HL-60/S4 (cell line): Measurements from ENCODE around the gene BCAS3.

Experiments
- in situ Hi-C: fragments of 300-500 bp; cut with MboI; formaldehyde crosslinking; loops from 2 replicates; pipeline ENCODE4 v1.14.3; 2022; ENCODE audit warnings: low sequenced_read_pairs

The BCAS3 gene

DNA sequence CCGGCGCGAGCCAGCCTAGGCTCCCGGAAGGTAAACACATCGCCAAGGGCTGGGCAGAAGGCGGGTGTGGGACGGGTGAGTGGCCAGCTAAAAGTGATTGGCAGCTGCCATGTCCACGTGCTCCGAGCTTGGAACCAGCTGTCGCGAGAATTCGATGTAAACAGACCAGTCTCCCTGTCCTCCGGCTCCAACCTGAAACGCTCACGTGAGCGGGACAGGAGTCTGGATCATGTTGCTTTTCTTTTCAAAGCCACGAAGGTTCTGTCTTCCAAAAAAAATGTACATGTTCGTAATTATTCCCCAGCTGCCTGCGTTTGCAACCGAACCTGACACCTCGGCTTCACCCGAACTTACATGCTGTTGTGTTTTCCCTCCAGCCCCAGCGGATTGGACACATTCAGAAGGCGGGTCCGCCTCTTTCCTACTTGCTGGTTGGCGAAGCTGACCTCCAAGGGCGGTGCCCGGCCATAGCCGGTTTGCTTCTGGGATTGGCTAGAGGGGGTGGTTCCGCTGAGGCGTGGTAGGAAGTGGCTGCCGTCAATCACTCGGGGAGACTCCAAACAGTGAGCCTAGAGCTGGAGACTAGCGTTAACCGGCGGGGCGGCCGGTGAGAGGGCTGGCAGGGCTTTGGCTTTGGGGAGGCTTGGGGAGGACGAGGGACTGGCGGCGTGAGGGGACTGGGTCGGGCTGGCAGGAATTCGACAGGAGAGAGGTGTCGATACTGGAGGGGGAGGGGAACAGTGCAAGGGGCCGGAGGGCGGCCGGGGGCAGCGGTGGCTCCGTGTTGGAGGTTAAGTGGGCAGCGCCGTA, at the start of gene BCAS3:
Gene BCAS3 (plus strand): TSS at position 544 of the 810 bp plus-strand sequence.
- in situ Hi-C loops, result no loop called here

DNA sequence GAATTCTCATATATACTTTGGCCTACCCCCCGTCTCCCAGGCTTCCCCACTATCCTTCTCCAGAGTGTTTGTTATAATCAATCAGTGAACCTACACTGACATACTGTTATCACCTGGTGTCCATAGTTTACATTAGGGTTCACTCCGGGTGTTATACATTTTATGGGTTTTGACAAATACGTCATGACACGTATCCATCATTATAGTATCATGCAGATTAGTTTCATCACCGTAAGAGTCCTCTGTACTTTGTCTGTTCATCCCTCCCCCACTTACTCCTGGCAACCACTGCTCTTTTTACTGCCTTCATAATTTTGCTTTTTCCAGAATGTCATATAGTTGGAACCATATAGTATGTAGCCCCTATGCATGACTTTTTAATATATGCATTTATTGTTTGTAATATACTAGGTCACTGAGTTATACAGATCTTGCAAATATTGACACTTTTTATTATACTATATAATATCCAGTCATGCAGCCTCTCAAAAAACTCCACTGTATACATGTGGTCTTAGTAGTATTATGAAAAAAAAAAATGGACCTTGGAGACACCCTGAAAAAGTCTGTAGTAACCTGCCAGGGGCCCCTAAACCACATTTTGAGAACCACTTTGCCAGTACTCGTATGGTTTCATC, 49.3 kb upstream of the BCAS3 start:
- in situ Hi-C loops, result loop anchor here (25.0 kb wide), 1 partner anchor 491 kb away; the partner anchor contains the start of gene CA4

DNA sequence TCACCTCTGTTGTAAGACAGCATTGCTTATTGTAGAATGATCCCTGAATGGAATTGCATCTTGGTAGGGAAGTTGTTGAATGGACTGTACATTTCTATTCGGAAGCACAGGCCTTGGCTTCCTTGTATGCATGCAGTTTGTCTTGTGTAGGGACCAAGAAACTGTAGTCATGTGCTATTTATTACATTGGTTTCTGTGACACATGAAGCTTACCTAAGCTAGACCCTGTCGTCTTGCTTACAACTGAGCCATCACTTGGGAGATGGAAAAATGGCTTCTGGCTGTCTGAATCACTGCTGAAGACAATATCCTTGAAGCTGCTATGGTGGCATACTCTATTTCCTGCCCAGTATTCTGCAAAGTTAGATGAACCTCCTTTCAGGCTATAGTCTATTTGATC, 48.5 kb upstream of the BCAS3 start:
- in situ Hi-C loops, result loop anchor here (25.0 kb wide), 1 partner anchor 492 kb away; the partner anchor contains the start of gene CA4

DNA sequence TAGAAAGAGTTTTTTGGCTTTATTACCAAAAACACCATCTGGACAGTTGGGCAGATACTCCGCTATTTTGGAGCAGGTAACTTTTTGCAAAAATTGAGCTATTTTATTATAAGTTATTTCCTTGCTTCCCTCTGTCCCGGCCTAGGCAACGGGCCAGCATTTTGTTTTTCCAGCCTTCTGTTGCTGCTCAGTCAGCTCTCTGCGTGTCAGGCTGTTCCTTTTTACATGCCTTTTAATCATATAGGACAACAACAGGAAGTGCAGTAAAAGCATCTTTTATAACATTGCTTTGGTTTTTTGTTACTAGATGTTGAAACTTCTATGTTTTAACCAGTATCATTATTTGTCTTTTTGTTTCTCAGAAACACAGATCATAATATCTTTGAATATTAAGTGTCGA, 47.3 kb upstream of the BCAS3 start:
- in situ Hi-C loops, result loop anchor here (25.0 kb wide), 1 partner anchor 493 kb away; the partner anchor contains the start of gene CA4

DNA sequence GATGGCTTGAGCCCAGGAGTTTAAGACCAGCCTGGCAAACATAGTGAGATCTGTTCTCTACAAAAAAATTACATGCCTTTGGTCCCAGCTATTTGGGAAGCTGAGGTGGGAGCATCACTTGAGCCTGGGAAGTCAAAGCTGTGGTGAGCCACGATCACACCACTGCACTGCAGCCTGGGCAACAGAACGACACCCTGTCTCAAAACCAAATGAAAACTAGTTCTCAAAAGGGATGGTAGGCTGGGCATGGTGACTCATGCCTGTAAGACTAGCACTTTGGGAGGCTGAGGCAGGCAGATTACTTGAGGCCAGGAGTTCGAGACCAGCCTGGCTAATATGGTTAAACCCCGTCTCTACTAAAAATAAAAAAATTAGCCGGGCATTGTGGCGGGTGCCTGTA, 46.5 kb upstream of the BCAS3 start:
- in situ Hi-C loops, result loop anchor here (25.0 kb wide), 1 partner anchor 494 kb away; the partner anchor contains the start of gene CA4

DNA sequence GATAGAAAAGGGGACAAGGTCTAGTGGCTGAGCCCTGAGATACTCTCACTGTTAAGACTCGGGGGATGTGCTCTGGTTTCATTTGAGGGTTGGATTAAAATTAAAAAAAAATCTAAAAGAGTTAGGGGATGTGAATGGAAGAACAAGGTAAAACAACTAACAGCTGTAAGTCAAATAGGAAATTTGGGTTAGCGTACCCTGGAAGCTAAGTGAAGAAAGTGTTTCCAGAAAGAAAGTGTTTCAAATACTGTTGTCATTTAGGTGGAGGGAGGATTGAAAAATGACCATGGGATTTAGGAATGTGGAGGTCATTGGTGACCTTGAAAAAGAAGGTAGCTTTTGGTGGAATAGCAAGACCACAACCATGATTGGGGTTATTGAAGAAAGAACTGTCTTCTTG, 40.0 kb upstream of the BCAS3 start:
- in situ Hi-C loops, result loop anchor here (25.0 kb wide), 1 partner anchor 500 kb away; the partner anchor contains the start of gene CA4

DNA sequence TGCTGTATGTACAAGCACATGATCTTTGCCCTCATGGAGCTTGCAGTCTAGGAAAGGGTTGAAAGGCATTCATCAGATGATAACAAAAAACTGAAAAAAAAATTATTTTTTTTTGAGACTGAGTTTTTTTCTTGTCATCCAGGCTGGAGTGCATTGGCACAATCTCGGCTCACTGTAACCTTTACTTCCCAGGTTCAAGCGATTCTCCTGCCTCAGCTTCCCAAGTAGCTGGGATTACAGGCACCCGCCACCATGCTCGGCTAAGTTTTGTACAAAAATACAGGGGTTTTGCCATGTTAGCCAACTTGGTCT, 38.7 kb upstream of the BCAS3 start:
- in situ Hi-C loops, result loop anchor here (25.0 kb wide), 1 partner anchor 502 kb away; the partner anchor contains the start of gene CA4

DNA sequence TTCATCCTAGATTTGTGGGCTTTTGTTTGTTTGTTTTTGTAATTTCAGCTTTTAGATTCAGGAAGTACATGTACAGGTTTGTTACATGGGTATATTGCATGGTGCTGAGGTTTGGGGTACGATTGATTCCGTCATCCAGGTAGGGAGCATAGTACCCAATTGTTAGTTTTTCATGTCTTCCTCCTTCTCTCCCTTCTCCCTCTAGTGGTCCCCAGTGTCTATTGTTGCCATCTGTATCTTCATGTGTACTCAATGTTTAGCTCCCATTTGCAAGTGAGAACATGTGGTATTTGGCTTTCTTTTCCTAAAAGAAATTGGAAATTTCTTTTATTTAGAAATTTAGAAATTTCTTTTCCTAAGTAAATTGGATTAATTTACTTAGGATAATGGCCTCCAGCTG, 37.1 kb upstream of the BCAS3 start:
- in situ Hi-C loops, result loop anchor here (10.0 to 25.0 kb wide), 2 partner anchors 216 to 503 kb away; partner anchors contain the start of genes CA4 and CHCT1

DNA sequence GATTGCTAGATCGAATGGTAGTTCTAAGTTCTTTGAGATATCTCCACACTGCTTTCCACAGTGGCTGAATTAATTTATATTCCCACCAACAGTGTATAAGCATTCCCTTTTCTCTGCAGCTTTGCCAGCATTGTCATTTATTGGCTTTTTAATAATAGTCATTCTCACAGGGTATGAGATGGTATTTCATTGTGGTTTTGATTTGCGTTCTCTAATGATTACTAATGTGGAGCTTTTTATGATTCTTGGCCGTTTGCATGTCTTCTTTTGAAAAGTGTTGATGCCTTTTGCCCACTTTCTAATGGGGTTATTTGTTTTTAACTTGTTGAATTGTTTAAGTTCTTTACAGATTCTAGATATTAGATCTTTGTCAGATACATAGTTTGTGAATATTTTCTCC, 36.5 kb upstream of the BCAS3 start:
- in situ Hi-C loops, result loop anchor here (10.0 to 25.0 kb wide), 2 partner anchors 216 to 504 kb away; partner anchors contain the start of genes CA4 and CHCT1

DNA sequence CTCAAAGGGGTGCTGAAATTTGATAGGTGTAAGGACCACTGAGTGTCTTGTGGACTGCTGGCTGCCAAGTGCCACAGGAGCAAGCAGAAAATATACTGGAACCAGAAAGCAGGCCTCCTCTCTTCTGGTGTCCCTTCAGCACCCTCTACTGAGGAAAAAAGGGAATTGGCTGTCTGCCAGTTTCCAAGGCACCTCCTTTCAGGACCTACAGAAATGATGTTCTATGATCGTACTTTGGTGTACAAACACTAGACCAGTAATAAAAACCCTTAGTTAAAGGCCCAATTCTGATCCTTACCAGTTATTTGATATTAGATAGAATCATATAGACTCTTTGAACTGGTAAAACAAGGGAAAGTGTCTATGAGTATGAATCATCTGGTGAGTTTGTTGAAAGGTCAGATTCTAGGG, 35.8 kb upstream of the BCAS3 start:
- in situ Hi-C loops, result loop anchor here (10.0 to 25.0 kb wide), 2 partner anchors 217 to 505 kb away; partner anchors contain the start of genes CA4 and CHCT1

DNA sequence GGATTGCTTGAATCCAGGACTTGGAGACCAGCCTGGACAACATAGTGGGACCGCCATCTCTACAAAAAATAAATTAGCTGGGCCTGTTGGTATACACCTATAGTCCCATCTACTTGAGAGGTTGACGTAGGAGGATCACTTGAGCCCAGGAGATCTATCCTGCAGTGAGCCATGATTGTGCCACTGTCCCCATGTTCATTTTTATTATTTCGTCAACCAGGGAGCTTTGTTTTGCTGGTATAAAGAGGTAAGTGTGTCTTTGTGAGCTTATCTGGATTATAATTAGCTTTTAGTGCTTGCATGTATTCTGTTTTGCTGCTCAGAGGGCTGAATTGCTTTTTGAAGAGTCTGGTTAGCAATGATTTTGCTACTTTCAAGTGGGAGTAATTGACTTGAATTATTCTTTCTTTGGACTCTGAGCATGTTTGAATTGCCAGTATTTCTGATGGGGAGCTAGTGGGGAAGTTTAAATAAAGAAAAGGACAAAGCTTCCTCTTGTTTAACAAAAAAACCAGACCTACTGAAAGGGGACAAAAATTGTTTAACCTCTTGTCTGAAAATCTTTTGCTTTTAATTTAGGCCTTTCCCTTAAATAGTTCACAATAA, 31.6 kb upstream of the BCAS3 start:
- in situ Hi-C loops, result loop anchor here (10.0 to 25.0 kb wide), 2 partner anchors 221 to 509 kb away; partner anchors contain the start of genes CA4 and CHCT1

DNA sequence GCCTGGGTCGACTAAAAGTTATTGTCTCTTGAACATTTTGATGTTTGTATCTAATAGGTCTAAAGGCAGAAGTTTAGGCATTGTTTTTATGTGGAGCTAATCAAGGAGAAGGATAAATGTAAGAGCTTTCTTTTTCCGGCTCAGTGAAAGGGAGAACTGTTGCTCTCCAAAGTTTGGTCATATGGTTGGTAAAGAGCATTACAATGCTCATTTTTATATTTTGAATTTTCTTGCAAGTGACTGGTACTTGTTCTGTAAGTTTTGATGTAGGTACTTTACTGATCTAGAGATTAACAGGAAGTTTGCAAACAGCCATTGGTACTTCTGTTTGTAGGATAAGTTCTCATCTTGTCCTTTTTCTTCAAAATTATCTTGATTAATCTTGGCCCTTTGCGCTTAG, 30.9 kb upstream of the BCAS3 start:
- in situ Hi-C loops, result loop anchor here (10.0 to 25.0 kb wide), 2 partner anchors 222 to 509 kb away; partner anchors contain the start of genes CA4 and CHCT1

DNA sequence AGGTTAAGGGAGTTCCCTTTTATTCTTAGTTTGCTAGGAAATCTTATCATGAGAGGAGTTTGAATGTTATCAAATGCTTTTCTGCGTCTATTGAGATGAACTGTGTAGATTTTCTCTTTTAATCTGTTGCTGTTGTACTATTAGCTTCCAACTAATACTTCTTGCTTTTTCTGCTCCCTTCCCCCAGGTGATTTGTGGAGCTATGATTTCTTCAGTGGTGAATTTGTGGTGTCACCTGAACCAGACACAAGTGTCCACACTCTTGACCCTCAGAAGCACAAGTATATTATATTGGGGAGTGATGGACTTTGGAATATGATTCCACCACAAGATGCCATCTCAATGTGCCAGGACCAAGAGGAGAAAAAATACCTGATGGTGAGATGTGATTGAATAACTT, 29.9 kb upstream of the BCAS3 start:
- in situ Hi-C loops, result loop anchor here (10.0 to 25.0 kb wide), 2 partner anchors 223 to 510 kb away; partner anchors contain the start of genes CA4 and CHCT1

DNA sequence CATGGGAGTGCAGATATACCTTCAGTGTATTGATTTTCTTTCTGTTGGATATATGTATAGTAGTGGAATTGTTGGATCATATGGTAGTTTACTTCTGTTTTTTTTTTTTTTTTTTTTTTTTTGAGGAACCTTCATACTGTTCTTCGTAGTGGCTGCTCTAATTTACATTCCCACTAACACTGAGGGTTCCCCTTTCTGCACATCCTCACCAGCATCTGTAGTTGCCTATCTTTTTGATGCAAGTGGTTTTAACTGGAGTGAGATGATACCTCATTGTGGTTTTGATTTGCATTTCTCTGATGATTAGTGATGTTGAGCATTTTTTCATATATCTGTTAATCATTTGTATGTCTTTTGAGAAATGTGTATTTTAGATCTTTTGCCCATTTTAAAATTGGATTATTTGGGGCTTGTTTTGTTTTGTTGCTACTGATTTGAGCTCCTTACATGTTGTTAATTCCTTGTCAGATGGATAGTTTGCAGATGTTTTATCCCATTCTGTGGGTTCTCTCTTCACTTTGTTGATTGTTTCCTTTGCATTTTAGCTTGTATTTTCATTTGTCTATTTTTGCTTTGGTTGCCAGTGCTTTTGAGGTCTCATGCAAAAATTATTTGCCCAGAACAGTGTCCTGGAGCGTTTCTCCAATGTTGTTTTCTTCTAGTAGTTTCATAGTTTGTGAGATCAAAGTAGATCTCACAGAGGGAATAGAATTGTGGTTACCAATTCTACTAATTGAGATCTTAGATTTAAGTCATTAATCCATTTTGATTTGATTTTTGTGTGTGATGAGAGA, 25.0 kb upstream of the BCAS3 start:
- in situ Hi-C loops, result no loop called here

DNA sequence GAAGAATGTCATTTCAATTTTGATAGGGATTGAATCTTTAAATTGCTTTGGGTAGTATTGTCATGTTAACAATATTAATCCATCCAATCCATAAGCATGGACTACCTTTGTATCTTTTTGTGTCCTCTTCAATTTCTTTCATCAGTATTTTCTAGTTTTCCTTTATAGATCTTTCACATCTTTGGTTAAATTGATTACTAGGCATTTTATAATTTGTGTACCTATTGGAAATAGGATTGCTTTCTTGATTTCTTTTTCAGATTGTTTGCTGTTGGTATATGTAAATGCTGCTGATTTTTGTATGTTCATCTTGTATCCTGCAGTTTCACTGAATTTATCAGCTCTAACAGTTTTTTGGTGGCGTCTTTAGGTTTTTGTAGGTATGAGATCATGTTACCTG, 24.1 kb upstream of the BCAS3 start:
- in situ Hi-C loops, result no loop called here

DNA sequence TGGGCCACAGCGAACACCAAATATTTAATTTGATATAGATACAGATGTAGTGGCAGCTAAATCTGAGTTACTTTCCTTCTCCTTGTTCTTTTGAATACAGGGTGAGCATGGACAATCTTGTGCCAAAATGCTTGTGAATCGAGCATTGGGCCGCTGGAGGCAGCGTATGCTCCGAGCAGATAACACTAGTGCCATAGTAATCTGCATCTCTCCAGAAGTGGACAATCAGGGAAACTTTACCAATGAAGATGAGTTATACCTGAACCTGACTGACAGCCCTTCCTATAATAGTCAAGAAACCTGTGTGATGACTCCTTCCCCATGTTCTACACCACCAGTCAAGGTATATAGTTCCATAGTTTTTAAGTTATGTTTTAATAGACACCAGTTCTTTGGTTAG, 21.2 kb upstream of the BCAS3 start:
- in situ Hi-C loops, result no loop called here

DNA sequence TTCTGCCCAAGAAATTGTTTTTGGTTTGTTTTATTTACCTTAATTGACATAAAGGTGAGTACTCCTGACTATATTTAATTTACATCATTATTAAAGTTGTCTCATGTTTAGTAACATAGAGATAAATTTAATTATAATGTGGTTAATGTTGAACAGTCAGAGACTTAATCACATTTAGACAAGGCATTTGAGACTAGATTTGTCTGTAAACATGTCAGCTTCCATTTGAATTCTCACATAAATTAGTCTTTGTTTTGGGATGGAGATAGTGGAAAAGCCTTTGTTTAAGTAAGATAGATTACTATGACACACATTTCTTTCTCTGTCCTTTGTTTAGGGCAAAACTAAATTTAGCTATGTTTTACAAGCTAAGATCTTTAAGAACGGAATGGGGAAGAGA, 18.5 kb upstream of the BCAS3 start:
- in situ Hi-C loops, result no loop called here

DNA sequence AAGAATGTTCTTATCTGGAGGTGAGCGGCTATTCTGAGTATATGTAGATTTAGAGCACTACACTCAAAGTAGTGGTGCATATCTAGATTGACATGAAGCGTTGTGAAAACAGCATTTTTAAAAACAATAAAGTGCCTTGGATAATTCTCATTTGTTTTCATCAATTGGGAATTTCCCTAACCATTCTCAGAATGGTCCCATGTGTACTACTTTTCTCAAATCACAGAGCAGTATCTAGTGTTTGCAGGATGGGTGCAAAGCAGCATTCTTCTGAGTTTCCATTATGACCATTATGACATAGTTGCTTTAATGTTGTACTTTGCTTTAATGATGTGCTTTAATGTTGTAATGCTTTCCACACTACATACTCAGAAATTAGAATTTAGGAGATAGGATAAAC, 16.2 kb upstream of the BCAS3 start:
- in situ Hi-C loops, result no loop called here

DNA sequence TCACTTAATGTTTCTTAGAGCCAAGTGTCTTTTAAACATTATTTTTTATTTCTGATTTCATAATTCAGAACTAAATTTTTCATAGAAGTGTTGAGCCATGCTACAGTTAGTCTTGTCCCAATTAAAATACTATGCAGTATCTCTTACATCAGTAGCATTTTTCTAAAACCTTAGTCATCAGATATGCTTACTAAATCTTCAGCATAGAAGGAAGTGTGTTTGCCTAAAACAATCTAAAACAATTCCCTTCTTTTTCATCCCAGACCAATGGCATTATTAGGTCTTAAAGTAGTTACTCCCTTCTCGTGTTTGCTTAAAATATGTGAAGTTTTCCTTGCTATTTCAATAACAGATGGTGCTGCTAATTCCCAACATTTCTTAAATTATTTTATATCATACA, 13.6 kb upstream of the BCAS3 start:
- in situ Hi-C loops, result no loop called here

DNA sequence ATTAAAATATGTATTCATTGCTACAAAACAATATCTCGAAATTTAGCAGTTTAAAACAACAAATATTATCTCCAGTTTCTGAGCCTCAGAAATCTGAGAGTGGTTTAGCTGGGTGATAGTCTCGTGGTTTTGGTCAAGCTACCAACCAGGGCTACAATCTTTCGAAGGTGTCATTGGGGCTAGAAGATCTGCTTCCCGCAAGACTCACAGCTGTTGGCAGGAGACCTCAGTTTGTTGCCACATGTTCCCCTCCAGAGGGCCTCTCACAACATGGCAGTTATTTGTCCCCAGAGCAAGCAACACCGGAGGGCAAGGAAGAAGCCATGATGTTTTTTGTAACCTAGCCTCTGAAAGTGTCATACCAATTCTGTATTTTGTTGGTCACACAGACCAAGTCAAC, 12.0 kb upstream of the BCAS3 start:
- in situ Hi-C loops, result no loop called here
